AG10803 (cell line): ENCODE measurements around the gene NLGN4X.

Experiments used
- DNase-seq: peaks from one replicate; pipeline ENCODE4 v3.0.0; 2010; ENCODE audit warnings: low read depth
- H3K4me3 ChIP-seq: 2 replicates; pipeline ENCODE4 v1.5.1; 2011; ENCODE audit warnings: mild to moderate bottlenecking, low read length, control low read depth
- TF ChIP-seq, protein P1 (sequence below): conservative IDR thresholded peaks from 2 replicates; pipeline ENCODE4 v1.5.1; 2011; ENCODE audit warnings: mild to moderate bottlenecking, low read length, control low read depth, inconsistent platforms

NLGN4X gene

GRCh38 chrX:6052111-6052745, 176.4 kb downstream of the NLGN4X start:
- DNase-seq: no peak
- TF ChIP-seq, protein P1, sequence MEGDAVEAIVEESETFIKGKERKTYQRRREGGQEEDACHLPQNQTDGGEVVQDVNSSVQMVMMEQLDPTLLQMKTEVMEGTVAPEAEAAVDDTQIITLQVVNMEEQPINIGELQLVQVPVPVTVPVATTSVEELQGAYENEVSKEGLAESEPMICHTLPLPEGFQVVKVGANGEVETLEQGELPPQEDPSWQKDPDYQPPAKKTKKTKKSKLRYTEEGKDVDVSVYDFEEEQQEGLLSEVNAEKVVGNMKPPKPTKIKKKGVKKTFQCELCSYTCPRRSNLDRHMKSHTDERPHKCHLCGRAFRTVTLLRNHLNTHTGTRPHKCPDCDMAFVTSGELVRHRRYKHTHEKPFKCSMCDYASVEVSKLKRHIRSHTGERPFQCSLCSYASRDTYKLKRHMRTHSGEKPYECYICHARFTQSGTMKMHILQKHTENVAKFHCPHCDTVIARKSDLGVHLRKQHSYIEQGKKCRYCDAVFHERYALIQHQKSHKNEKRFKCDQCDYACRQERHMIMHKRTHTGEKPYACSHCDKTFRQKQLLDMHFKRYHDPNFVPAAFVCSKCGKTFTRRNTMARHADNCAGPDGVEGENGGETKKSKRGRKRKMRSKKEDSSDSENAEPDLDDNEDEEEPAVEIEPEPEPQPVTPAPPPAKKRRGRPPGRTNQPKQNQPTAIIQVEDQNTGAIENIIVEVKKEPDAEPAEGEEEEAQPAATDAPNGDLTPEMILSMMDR: no peak
- H3K4me3 ChIP-seq: no peak overlapping the region

DNA sequence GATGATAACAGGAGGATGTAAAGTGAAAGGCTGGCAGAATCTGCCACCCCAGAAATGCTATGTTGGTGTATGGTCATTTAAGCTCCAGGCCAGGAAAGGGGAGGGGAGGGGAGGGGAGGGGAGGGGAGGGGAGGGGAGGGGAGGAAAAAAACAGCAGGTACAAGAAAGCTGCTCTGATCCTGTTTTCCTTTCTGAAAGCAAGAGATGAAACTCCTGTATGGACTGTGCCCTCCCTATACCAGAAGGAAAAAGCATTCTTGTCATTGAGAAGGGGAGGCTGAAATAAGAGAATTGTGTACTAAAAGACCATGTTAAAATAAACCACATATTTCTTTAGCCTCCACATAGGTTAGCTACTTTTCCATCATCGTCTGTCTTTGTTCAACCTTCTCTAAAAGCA, 179.5 kb downstream of the NLGN4X start:
- TF ChIP-seq, protein P1: no peak
- H3K4me3 ChIP-seq: no peak overlapping the region
- no peak for DNase-seq

DNA sequence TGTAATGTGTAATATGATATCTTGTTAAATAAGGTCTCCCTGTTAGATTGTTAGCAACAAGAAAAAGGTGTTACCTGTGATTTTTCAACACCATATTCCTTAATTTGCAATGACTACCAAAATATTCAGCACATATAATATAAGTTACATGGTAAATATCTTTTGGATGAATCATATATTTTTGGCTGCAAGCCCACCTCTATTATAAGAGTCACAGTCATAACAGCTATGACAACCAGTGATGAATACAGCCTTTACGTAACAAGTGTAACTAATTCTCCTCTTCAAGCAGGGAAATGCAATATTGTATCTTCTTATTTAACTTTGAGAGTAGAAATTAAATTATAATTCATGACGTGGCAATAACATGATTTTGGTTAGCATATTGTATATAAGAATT, 187.0 kb downstream of the NLGN4X start:
- TF ChIP-seq, protein P1: no peak
- H3K4me3 ChIP-seq: no peak overlapping the region
- DNase-seq: no peak

DNA sequence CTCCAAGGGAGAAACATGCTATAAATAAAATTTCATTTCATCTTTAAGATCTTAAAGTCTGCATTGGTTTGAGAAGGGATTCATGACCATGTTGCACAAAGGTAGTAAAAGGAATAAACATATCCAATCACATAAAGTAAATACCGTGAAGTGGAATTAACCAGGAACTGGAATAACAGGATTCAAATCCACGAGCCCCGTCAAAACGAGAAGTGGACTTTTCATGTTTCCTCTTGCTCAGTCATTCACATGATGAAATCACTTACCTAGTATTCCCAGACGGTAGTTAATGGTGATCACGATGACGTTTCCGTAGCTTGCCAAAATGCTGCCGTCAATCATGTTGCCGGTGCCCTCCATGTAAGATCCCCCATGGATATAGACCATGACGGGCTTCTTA, 199.7 kb downstream of the NLGN4X start:
- TF ChIP-seq, protein P1: no peak
- no peak overlapping the region for H3K4me3 ChIP-seq
- no peak for DNase-seq

- DNase-seq: no peak
- TF ChIP-seq, protein P1: no peak
These were observed 201.7 kb downstream of the NLGN4X start for GRCh38 chrX:6026980-6027379.

GRCh38 chrX:6026429-6026828, 202.2 kb downstream of the NLGN4X start:
- TF ChIP-seq, protein P1: no peak
- DNase-seq: no peak
- H3K4me3 ChIP-seq: no peak overlapping the region

More at GRCh38 chrX:6026980-6027379, 201.7 kb downstream of the NLGN4X start:
- no peak overlapping the region for H3K4me3 ChIP-seq

DNA sequence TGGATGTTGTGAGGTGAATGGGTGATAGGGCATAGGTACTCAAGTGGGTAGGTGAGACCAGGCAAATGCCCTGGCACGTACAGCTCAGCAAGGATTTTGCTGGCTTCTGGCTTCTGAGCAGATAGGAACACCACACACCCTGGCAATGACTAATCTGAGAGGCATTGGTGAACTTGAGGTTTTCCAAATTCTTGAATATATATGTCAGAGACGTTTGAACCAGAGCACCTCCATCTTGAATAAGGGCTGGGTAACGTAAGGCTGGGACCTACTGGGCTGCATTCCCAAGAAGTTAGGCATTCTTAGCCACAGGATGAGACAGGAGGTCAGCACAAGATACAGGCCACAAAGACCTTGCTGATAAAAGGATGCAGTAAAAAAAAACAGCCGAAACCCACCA, 204.5 kb downstream of the NLGN4X start:
- DNase-seq: no peak
- TF ChIP-seq, protein P1: no peak
- no peak overlapping the region for H3K4me3 ChIP-seq
